Fibroblast of villous mesenchyme (primary cell): ENCODE measurements around the gene KIRREL3. TPM values are rescaled to one million over a fixed set of nuclear protein-coding genes. Genes with fewer than 3 reads are reported as not detected.

Experiments
- DNase-seq: peaks from one replicate; pipeline ENCODE4 v3.0.0-alpha.2; 2010; ENCODE audit warnings: low read depth
- H3K4me3 ChIP-seq: 2 replicates; pipeline ENCODE4 v1.5.1; 2011; ENCODE audit warnings: low read depth, mild to moderate bottlenecking, low read length
- CTCF ChIP-seq: IDR thresholded peaks from 2 replicates; pipeline ENCODE4 v1.5.1; 2012; ENCODE audit warnings: low read depth, mild to moderate bottlenecking, low read length; ENCODE audit not compliant: insufficient read depth
- total RNA-seq: library from RNA; depleted of rRNA; stranded (reverse); fragments of >200 nt; gene quantifications from 2 replicates; pipeline ENCODE4 v1.2.3, GENCODE V29; 2012

The KIRREL3 gene
- total RNA-seq, 1 donor, result 9.9 TPM

- no peak for TF ChIP-seq CTCF
- H3K4me3 ChIP-seq, result no peak overlapping the region
- no peak for DNase-seq
Measured at GRCh38 chr11:126823274-126823673, 177.3 kb downstream of the KIRREL3 start.

GRCh38 chr11:126821827-126822226 is 178.7 kb downstream of the KIRREL3 start:
- DNase-seq, result no peak
- no peak for TF ChIP-seq CTCF
- H3K4me3 ChIP-seq, result no peak overlapping the region

GRCh38 chr11:126819194-126819593 is 181.4 kb downstream of the KIRREL3 start:
- TF ChIP-seq CTCF, result no peak

GRCh38 chr11:126817523-126818450 is 182.8 kb downstream of the KIRREL3 start:
- H3K4me3 ChIP-seq, result no peak overlapping the region
- TF ChIP-seq CTCF, result no peak
- no peak for DNase-seq

More at GRCh38 chr11:126819194-126819593, 181.4 kb downstream of the KIRREL3 start:
- no peak overlapping the region for H3K4me3 ChIP-seq
- no peak for DNase-seq

GRCh38 chr11:126817096-126817495 is 183.5 kb downstream of the KIRREL3 start:
- TF ChIP-seq CTCF, result no peak
- H3K4me3 ChIP-seq, result no peak overlapping the region
- no peak for DNase-seq

- TF ChIP-seq CTCF, result no peak
- no peak for DNase-seq
- no peak overlapping the region for H3K4me3 ChIP-seq
Measured at GRCh38 chr11:126816645-126817044, 183.9 kb downstream of the KIRREL3 start.
